AG08395 (cell line): ENCODE data around the gene ARFGAP2.
A peak's percentile ranks its signal among the peaks of the same experiment; 100 is the strongest.
"Not testable (repeated sequence)": the region's sequence is repeated elsewhere in the genome, so short reads cannot be mapped to it uniquely, and the experiment has no call there.

Source experiments
- DNase-seq: peaks from one replicate; pipeline ENCODE4 v3.0.0; 2012; ENCODE audit warnings: mixed read lengths, low spot score

The ARFGAP2 gene

DNA sequence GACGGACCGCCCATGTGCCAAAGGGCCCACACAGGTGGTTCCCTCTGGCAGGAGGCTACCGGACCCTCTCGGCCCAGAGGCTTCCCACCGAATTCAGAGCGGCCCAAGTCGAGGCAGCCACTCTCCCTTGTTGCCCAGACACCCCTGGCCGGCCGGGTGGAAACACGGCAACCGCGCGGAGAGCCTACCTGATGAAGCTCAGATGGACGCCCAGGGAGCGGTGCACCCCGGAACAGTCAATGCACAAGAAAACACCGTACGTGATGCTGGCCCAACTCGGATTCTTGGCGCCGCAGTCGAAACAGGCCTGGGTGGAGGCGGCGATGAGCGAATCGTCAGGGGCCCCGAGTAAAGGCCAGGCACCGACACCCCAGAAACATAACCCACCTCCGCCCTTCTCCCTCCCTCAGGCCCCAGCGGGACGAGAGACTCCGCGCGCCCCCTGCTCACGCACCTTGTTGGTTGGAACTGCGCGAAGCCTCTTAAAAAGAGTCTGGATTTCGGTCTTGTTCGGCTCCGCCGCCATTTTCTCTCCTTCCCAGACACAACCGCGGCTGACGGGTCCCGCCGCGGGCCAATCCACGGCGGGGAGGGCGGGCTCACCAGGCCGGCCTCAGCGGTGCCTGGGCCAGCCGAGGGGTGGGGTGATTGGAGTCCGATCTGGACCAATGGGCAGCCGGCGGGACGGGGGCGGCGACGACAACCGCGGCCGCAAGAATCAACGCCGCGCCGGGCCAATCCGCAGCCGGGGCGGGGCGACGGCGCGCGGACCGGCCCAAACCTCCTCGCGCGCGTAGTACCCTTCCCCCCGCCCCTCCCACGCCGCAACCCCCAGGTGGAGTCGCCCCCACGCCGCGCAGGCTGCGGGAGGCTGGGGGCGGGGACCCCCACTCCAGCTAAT lies at the start of gene ARFGAP2:
ARFGAP2 (minus strand) TSS at position 552 of the 901 bp plus-strand sequence; CDS start at position 526, 26 bp downstream.
- DNase-seq, result peak; percentile 100

DNA sequence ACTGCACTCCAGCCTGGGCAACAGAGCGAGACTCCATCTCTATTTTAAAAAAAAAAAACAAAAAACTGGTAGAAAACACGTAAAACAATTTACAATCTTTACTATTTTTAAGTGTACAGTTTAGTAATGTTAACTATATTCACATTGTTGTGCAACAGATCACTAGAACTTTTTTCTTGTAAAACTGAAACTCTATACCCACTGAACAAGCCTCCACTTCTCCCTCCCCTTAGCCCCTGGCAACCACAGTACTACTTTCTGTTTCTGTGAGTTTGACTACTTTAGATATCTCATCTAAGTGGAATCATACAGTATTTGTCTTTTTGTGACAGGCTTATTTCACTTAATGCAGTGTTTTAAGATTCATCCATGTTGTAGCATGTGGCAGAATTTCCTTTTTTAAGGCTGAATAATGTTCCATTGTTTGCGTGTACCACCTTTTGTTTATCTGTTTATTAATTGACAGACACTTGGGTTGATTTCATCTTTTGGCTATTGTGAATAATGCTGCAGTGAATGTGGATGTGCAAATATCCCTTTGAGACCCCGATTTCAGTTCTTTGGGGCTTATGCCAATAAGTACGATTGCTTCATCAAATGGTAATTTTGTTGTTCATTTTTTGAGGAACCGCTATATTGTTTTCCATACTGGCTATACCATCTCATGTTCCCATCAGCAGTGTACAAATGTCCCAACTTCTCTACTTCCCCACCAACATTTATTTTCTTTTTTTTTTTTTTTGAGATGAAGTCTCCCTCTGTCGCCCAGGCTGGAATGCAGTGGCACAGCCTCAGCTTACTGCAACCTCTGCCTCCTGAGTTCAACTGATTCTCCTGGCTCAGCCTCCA lies 49.1 kb upstream of the ARFGAP2 start:
- no peak for DNase-seq

DNA sequence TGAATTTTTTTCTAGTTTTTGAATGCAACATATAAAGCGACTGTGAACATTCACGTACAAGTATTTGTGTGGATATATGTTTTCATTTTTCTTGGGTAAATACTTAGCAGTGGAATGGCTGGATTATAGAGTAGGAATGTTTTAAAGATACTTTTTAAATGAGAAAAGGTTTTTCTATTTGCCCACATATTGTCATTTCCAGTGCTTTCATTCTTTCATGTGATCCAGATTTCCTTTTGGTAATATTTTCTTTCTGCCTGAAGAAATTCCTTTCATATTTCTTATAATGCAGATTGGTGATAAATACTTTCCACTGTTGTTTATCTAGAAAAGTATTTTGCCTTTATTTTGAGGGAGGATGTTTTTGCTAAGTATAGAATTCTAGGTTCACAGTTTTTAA lies 46.0 kb upstream of the ARFGAP2 start:
- DNase-seq, result no peak

- DNase-seq, result peak; percentile 21
These were observed 43.7 kb upstream of the ARFGAP2 start for GRCh38 chr11:47220401-47220821.

DNA sequence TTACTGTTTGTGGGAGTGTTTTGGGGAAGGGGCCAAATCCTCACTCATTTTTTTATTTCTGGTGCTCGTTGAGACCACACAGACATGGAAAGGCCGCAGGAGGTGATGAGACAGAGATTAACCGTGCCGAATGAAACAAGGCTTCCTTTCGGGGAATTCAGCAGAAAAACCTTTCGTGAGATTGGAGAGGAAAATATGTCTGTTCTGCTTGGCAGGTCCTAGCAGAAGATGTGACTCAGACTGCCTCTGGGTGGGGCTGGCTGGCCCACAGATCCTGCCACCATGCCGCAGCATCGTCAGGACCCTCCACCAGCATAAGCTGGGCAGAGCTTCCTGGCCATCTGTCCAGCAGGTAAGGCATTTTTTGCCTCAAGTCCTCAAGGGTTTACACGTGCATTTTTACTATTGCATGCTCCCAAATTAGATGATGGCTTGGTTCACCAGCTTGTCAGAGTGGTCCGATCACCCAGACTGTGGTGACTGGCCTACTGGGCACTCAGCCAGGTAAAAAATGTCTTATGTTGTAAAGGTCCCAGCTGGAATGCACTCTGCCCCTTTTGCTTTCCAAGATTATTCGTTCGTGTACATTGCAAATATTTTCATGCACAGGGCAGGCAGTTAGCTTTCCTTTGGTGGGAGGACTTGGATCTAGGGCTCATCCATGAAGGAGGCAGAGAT lies 39.6 kb upstream of the ARFGAP2 start:
- peak; percentile 86 for DNase-seq

DNA sequence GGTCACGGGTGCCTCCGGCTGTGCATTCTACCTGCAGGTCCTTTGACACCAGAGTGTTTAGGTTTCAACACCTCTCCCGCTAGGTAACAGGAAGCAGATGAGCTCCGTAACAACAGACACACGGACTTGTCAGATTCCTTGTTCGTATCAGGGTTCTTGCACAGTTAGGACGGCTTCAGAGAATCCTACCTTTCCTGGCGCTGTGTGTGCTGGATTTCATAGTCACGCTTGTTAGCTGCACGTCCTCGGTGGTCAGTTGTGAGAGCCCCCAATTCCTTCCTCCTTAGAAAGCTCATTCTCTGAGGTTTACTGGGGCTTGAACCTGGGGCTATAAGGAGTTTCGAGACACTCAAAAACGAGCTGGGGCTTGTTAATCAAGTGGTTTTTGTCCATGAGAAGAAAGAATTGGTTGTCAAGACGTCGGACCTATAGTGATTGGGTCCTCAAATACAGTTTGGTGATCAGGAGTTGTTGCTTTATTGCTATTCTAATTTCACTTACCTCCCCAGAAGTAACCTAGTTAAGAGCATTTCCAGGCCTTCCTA lies 38.8 kb upstream of the ARFGAP2 start:
- DNase-seq, result no peak

DNA sequence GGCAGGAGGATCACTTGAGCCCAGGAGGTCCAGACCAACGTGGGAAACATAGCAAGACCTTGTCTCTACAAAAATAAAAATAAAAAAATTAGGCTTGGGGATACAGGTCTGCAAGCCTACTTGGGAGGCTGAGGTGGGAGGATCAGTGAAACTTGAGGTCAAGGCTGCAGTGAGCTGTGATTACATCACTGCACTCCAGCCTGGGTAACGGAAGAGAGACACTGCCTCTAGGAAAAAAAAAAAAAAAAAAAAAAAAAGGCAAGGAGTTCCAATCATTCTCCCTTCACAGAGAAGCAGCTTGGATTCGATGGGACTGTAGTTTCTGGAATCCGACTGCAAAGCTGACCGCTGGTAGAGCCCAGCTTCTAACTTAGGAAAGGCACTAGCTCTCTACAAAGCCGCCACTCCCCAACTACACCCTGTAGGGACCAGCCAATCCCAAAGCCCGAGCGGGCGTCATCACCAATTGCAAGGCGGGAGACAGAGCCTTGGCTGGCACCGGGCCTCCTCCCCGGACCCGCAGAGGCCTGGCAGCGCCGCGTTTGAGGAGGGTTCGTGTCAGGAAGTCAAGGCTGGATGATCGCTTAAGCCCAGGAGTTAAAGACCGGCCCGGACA lies 37.4 kb upstream of the ARFGAP2 start:
- DNase-seq, result peak; percentile 94

- DNase-seq, result no peak
These were observed 36.3 kb upstream of the ARFGAP2 start for GRCh38 chr11:47212938-47213337.

GRCh38 chr11:47208628-47209027 lies 31.9 kb upstream of the ARFGAP2 start:
- DNase-seq, result no peak

DNA sequence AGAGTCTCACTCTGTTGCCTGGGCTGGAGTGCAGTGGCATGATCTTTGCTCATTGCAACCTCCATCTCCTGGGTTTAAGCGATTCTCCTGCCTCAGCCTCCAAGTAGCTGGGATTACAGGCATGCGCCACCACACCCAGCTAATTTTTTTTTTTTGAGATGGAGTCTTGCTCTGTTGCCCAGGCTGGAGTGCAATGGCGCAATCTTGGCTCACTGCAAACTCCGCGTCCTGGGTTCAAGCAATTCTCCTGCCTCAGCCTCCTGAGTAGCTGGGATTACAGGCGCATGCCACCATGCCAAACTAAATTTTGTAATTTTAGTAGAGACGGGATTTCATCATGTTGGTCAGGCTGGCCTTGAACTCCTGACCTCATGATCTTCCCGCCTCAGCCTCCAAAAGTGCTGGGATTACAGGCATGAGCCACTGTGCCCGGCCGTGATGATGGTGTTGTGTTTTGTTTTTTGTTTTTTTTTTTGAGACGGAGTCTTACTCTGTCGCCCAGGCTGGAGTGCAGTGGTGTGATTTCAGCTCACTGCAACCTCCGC lies 31.4 kb upstream of the ARFGAP2 start:
- DNase-seq, result not testable (repeated sequence)

DNA sequence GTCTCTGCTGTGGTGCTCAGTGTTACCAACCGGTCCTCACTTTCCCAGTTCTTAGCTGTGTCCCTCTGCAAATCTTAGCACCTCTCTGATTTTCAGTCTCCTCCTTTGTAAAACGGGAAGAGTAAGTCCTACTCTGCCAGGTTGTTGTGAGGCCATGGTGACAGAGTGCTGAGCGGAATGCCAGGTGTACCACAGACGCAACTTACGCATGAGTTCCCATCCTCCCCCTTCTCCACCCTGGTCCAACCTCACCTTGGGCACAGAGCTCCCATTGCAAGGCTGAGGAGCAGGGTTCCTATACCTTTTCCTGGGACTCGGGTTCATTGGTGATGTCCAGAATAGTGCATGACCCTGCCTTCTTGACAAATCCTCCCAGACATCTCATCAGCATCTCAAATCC lies 30.8 kb upstream of the ARFGAP2 start:
- DNase-seq, result no peak

- not testable (repeated sequence) for DNase-seq
These were observed 29.9 kb upstream of the ARFGAP2 start for GRCh38 chr11:47206577-47206976.

DNA sequence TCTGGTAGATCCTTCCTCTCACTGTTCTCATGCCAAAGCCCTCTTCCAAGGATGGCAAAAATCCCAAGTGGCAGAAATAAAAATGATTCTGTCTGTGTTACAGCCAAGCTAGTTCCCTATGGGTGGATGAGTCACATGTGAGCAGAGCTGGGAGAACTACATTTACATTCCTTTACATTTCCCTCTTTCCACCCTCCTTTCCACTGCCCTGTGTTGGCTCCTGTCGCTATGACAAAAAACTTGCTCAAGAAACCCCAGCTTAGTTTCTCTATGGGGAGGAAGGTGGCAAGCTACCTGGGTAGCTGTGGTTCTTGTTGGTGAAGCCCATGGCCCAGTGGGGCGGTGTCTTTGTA lies 27.9 kb upstream of the ARFGAP2 start:
- DNase-seq, result peak; percentile 76

DNA sequence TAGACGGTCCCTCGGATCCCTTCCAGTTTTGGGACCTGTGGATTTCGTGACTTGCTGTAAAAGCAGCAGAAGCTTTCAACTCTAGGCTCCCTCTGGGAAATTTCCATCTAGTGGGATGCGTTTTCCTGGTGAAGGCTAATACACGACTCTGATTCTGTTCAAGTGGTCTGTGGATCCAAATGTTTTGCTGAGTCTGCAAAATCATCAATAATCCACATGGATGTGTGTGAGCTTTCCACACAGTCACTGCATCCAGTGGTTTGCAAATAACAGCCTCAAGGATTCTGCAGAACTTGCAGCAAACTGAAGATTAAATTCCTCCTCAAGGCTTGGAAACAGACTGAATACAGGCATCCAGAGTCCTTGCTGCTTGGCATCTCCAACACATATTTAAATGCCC lies 25.9 kb upstream of the ARFGAP2 start:
- no peak for DNase-seq

DNA sequence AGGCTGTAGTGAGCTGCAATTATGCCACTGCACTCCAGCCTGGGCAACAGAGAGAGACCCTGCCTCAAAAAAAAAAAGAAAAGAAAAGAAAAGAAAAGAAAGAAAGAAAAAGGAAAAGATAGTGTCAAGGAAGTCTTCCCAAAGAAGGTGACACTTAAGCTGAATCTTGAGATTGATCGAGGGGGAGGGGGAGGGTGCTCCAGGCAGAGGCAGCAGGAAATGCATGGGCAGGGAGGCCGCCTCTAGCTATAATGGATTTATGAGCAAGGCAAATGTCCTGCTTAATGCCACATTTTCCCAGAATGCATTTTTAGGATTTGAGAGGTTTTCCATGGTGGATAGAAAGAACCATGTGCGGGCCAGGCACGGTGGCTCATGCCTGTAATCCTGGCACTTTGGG lies 24.3 kb upstream of the ARFGAP2 start:
- no peak for DNase-seq

GRCh38 chr11:47198161-47198560 lies 21.5 kb upstream of the ARFGAP2 start:
- not testable (repeated sequence) for DNase-seq

DNA sequence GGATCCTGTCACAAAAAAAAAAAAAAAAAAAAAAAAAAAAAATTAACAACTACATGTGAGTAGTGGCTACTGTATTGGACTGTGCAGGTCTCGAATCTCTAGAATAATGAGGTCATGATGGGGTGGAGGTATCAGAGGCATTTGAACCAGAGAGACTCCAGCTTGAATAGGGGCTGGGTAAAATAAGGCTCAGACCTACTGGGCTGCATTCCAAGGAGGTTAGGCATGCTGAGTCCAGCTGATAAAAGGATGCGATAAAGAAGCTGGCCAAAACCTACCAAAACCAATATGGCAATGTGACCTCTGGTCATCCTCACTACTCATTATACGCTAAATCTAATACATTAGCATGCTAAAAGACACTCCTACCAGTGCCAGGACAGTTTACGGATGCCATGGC lies 15.4 kb upstream of the ARFGAP2 start:
- no peak for DNase-seq

DNA sequence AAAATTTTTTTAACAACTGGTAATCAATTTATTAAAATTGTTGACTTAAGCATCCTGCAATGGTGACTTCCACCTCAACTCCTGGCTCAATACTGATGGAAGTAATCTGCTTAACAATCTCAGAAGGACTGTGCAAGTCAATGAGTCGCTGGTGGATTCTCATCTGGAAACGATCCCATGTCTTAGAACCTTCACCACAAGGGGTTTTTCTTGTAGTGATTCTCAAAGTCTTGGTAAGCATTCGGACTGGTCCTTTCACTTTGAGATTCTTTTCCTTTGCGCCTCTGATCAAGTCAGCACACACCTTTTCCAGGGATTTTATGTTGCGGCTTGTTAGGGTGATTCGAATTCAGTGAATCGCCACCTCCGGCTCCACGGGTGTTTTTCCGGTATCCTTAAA lies 14.5 kb upstream of the ARFGAP2 start:
- DNase-seq, result not testable (repeated sequence)

GRCh38 chr11:47189100-47189834 lies 12.6 kb upstream of the ARFGAP2 start:
- DNase-seq, result peak; percentile 68

DNA sequence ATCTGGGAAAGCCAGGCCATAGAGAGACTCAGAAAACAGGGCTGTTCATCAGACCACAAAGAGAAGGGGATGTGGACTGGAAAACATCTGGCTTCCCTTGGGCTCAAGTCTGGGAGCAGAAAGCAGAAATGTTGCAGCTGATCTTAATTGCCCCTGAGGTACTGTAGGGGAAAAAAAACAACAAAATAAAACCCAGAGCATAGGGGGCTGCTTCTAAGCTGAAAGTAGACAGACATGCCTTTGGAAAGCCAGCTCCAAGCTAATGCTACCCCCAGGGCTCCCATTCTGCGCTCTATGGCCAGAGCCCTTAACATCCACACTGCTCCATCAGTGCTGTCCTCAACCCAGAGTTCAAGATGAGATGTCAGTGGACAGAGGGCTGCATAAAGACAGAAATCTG lies 11.6 kb upstream of the ARFGAP2 start:
- no peak for DNase-seq

GRCh38 chr11:47187723-47188122 lies 11.0 kb upstream of the ARFGAP2 start:
- no peak for DNase-seq
